Hepatocyte (in vitro differentiated cells): ENCODE results near the gene CCDC40.

ENCODE experiments used
- EZH2phosphoT487 ChIP-seq: fragments of 200-600 bp; sonication (generic); IDR thresholded peaks from one replicate; pipeline ENCODE4 v1.6.1; 2018; ENCODE audit warnings: antibody characterized with exemption, mild to moderate bottlenecking, low read depth, moderate library complexity; ENCODE audit not compliant: unreplicated experiment, severe bottlenecking
- TF ChIP-seq, protein P1 (sequence below): fragments of 200-600 bp; sonication (generic); IDR thresholded peaks from 2 replicates; pipeline ENCODE4 v1.5.1; 2016; ENCODE audit warnings: antibody characterized with exemption, mild to moderate bottlenecking; ENCODE audit not compliant: poor library complexity

DNA sequence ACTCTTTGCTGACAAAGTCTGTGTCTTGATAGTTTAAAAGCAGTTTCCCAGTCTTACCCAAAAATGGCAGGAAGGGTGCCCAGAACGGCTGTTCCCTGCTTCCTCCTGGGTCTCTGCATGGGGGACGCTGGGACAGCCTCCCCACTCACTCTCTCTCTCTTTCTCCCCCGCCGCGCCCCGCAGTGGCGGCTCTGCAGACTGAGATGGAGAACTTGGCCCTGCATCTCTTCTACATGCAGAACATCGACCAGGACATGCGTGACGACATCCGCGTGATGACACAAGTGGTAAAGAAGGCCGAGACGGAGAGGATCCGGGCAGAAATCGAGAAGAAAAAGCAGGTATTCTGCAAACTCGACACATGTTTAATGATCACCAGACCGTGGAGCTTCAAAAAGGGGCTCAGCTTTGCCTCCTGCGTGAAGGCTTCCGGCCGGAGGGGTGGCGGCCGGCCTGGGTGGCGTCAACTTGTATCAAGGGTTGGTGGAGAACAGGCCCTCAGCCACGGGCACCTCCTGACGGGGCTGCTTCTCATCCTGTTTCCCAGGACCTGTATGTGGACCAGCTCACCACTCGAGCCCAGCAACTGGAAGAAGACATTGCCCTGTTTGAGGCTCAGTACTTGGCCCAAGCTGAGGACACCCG, 22.0 kb downstream of the CCDC40 start:
- TF ChIP-seq, protein P1, sequence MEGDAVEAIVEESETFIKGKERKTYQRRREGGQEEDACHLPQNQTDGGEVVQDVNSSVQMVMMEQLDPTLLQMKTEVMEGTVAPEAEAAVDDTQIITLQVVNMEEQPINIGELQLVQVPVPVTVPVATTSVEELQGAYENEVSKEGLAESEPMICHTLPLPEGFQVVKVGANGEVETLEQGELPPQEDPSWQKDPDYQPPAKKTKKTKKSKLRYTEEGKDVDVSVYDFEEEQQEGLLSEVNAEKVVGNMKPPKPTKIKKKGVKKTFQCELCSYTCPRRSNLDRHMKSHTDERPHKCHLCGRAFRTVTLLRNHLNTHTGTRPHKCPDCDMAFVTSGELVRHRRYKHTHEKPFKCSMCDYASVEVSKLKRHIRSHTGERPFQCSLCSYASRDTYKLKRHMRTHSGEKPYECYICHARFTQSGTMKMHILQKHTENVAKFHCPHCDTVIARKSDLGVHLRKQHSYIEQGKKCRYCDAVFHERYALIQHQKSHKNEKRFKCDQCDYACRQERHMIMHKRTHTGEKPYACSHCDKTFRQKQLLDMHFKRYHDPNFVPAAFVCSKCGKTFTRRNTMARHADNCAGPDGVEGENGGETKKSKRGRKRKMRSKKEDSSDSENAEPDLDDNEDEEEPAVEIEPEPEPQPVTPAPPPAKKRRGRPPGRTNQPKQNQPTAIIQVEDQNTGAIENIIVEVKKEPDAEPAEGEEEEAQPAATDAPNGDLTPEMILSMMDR: no peak
- TF ChIP-seq EZH2phosphoT487: no peak
